Activated gamma-delta T cell (primary cell): Measurements from ENCODE around the gene FOXP1.

Source experiments
- DNase-seq: peaks from one replicate; lab custom pipeline; 2025; lab: John Stamatoyannopoulos, UW

FOXP1 gene

DNA sequence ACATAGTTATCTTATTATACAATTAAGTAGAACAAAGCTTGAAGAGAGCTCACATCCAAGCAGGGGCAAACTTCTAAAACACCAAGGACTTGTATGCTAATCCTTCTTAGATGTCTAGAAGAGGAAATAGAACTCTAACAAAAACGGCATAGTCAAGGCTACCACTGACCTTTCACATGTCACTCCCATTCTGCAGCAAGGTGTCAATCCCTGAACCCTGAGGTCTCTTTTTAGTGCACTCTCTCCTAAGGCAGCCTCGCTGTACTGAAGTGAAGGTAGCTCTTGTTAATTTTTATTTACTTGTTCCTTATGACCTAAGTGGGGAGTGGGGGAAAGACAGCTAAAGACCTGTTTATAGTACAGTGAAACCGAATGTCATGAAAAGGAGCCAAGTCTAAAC lies 506.5 kb downstream of the FOXP1 start:
- DNase-seq, result no peak

DNA sequence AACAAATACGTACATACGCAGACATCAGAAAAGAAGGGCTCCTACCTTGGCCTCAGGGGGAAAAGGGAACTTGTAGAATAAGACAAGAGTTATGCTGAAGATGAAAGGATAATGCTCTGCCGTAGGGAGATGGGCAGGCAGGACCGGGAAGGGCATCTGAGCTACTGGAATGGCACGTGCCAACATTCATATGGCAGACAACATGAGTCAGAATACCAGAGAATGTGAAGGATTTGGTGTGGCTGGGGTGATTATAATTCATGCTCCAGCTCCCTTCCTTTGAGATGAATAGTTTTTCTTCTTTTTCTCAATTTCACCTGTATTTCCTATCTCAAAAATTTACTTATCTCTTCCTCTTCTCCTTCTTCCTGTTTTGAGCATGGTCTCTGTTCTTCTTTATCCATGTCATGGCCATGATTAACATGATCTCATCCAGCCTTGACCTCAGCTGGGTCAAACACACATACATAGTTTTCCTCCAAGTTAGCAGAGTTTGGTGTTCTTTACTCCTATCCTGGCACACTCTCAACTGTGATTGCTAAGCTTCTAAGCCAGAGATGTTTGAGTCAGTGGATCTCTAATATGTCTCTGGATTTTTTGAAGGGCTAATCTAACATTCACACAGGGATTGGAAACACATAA lies 507.0 kb downstream of the FOXP1 start:
- no peak for DNase-seq

DNA sequence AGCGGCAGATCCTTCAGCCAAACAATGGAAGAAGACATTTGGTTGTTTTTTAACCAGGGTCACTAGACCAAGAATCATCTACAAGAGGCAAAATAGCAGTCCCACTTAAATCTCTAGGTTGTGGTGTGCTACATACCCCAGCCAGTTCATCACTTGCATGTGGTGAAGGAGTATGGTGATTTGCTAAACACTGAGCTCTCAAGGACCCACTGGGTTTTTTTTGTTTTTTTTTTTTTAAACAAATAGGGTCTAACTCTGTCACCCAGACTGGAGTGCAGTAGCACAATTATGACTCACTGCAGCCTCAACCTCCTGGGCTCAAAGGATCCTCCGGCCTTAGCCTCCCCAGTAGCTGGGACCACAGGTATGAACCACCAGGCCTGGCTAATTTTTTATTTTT lies 508.0 kb downstream of the FOXP1 start:
- no peak for DNase-seq

DNA sequence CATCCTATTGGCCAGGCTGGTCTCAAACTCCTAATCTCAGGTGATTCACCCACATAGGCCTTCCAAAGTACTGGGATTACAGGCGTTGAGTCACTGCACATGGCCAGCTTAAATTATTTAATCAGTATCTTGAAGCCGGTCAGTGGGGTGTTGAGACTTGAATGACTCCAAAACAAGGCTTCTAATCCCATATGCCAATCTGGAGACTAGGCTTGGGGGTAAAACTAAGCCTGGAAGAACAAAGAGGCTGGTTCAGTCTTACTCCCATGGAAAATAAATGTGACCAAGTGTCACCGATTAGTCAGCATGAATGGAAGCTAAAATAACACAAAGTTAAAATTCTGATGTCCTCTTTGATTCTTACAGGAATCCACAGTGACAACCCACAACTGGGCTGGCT lies 509.1 kb downstream of the FOXP1 start:
- no peak for DNase-seq

DNA sequence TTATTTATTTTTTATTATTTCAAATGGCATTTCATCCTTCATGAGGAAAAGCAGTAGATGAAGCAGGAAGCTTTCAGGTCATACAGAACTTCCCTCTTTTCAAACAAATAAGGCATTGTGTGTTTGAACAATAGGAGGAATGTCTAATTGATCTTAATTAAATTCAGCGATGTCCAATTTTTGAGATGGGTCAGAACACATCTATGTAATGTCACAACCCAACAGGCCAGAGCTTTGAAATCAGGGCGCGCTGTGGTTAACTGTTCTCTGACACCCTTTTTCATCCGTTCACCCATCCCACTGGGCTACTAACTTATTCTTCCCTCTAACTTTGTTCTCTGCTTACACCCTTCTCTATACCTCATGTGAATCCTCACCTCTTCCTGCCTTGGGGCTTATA lies 510.5 kb downstream of the FOXP1 start:
- no peak for DNase-seq

DNA sequence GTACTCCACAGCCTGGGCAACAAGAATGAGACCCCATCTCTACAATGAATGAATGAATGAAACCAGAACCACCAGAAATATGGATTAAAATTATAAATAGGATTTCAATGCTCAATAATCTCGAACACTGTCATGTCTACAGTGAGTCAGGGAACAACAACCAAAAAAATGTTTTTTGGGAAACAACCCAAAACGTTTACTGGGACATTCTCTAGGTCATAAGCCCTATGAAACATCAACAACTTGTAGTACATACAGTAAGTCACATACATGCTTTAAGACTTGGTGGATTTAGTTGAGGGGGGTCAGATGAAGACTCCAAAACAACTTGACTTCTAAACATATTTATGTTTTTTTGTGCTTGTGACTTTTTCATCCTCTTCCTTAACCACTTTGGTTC lies 511.2 kb downstream of the FOXP1 start:
- DNase-seq, result no peak

DNA sequence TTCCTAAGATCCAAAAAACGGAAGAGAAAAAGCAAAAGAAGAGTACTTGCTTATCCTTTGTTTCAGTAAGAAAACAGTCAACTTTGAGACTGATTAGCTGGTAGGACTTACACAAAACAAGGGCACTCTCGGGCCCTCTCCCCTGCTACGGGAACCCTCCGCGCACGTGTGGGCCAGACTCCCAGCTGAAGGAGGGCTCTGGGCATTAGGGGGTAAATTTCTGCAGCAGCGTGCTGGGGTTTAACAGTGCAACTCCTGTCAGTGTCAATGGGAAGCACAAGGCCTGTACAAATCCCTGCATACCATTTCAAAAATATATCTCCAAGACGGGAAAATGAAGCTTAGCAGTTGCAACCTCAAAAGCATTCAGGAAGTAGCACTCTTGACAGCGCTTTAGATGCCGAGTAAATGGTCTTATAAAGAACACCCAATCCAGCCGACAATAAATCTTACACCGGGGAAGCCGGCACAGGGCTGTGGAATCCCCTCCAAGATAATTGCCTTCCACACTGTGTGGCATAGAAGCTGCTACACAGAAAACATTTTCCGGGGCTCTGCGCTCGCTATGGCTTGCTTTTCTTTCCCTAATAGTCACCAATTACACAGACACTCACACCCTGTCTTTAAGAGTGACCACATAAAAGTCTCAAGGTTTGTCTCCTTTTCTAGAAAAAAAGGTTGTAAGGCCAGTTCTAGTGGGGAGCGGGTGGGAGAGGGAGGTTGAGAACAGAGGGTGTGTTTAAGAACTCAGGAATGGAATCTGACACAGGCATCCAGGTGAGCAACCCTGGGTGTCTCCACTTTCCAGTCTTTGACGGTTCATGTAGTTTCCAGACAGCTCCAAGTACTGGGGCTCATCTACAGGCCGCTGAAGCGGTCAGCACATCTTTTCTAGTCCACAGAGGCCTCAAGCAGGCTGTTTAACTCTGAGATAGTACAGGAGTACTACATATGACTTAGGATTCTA lies 512.7 kb downstream of the FOXP1 start:
- no peak for DNase-seq

DNA sequence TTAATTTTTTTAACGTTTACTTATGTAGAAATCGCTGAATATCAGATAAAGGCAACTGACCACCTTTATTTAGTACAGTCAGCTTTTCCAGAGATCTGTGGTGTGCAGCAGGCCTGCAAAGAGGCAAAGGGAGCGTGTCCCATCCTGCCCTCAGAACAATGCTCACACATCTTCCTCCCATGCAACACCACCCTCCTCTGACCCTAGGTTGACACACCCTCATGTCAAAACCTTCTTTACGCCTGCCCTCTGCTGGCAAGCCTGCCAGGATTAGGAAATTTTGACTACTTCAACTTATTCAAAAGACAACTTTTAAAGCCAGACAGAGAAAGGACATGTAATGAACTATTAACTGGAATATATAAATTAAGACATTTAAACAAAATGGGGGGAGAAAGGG lies 513.7 kb downstream of the FOXP1 start:
- DNase-seq, result no peak

DNA sequence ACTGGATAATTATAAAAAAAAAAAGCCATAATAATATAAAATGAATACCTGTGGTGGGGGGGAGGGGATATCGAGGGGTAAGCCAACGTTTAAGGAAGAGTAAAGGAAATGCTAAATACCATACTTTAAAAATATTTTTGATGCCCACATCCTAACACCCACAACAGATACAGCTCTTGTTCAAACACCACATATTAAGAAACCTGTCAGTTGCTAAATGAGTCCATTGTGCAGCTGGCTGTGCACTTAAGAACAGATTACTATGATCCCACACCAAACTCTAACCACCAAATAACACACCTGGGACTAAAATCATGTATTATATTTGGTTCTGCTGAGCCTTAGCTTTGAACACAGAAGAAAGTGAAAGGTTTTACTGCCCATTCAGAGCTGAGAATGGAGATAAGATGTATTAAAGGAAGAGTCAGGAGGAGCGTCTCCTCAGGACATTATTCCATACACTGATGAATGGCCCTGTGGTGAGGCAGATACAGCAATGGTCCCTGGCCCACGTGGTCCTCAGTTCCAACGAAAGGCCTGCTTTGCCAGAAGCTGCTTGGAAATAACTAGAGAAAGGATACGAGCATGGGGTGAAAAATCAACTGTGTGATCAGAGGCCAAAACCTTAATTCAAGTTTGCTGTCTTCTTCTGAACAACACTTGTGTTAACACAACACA lies 515.4 kb downstream of the FOXP1 start:
- no peak for DNase-seq

DNA sequence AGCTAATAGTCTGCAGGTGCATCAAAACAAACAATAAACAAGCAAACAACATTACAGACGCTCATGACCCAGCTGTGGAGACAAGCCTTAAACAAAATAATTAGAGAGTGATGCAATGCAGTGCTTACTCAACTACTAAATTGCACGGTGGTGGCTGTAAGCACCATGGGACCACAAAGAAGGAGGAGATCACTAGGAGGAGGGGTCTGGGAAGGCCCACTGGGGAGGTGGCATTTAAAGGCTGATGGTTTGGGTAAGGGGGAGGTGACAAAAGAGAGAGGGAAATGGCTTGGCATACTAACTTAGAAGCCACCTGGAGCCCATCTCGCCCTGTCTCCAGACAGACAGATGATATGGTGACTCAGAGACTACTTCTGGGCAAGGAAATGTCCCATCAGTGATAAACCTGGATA lies 516.7 kb downstream of the FOXP1 start:
- DNase-seq, result no peak

DNA sequence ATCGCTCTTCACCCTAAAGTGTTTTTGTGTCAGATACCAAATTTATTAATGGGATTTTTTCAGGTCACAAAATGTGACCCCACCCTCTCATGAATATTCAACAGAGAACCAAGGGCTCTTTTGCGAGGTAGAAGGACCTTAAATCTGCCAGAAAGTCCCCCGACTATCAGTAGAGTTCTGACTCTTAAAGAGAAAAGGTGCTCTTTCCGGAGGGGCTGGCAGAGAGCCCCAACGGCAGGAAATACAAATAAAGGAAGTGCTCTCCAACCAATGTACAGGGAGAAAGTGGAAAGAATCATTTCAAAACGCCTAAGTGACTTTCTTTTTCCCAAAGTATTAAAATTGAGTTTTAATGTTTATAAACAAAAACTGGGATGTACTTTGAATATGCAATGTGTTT lies 517.2 kb downstream of the FOXP1 start:
- no peak for DNase-seq

DNA sequence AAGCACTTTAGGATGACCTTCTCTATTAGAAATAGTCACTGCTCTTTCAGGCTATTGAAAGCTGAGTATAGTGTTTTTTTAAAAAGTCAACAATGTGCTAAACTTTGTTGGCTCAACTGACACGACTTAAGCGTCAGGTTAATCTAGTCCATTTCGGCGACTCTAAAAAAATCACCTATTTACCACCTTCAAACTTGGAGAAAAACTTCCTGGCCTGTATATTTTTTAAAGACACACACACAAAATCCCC lies 517.8 kb downstream of the FOXP1 start:
- DNase-seq, result no peak

DNA sequence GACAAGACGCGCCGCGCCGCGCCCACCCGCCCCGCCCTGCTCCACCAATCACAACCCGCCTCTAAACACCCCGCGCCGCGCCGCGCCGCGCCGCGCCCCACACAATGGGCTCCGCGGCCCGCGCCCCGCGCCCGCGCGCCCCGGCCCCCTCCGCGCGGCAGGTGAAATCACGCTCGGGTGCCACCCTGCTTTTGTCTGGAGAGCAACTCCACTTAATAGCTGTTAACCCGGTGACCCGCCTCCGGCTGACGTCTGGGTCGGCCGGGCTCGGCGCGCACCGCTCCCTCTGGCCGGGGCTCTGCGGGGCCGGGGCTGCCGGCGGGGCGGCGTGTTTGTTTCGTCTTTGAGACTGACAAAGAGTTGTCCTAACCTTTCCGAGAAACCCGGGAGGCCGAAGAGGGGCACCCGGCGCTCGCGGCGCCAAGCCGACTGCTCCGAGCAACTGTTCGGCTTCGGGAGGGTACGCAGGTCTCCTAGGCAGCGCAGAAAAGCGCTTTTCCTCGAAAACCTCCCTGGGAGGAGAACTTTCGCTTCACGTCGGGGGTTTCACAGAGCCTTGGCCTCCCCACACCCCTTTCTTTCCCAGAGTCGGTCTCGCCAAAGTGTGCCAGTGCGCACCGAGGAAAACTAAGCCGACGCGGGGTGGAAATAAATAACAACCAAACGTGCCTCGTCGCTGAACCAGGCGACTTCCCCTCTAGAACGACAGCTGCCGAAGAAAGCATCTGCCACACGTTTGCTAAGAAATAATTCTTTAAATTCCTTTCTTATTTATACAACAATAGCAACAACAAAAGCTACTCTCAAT lies 518.4 kb downstream of the FOXP1 start:
- peak; percentile 67 for DNase-seq

DNA sequence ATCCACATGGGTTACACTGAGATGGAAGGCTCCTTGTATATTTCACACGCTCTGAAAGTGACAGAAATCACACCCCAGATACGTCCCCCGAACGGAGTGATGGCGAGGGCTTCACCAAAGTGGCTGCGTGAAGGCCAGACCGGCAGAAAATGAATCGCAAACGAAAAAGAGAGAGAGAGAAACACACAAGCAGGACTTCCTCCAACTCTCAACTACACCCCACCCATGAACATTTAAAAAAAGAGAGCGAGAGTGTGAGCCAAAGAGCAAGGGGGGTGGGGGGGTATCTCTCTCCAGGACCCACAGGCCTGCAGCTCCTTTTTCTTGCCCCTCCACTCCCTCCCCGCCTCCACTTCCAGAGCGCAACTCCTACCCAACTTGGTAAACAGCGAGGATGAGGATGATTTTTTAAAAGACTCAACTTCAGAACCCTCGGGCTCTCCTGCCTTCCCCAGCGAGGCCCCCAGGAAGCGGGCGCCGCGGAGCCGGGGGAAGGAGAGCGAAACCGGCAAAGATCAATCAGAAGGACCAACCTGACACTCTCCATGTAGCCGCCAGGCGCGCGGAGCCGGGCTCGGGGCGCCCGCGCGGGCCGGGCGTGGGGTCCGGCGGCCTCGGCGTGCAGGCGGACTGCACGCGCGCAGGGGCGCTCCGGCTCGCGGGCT lies 519.1 kb downstream of the FOXP1 start:
- peak; percentile 67 for DNase-seq

DNA sequence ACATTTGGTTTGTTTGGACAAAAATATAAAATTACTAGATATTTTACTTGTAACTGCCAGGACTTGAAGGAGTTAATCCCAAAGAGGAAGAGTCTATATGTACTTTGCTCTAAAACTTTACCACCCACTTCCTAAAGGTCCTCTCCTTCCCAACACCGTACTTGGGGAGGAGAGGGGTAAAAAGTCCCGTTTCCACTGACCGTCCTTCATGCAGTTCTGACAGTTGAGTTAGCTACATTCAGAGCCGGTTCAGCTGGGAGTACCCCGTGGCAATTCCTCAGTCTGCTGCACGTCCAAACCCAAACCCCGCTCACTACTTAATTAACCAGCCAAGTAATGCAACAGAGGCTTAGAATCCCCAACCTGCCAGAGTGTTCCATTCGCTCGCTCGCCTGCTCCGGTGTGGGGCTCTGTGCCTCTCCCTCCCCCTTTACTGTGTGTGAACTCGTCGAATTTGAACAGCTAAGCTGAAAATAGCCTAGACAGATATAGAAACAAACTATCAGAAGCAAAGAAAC lies 519.7 kb downstream of the FOXP1 start:
- DNase-seq, result no peak

DNA sequence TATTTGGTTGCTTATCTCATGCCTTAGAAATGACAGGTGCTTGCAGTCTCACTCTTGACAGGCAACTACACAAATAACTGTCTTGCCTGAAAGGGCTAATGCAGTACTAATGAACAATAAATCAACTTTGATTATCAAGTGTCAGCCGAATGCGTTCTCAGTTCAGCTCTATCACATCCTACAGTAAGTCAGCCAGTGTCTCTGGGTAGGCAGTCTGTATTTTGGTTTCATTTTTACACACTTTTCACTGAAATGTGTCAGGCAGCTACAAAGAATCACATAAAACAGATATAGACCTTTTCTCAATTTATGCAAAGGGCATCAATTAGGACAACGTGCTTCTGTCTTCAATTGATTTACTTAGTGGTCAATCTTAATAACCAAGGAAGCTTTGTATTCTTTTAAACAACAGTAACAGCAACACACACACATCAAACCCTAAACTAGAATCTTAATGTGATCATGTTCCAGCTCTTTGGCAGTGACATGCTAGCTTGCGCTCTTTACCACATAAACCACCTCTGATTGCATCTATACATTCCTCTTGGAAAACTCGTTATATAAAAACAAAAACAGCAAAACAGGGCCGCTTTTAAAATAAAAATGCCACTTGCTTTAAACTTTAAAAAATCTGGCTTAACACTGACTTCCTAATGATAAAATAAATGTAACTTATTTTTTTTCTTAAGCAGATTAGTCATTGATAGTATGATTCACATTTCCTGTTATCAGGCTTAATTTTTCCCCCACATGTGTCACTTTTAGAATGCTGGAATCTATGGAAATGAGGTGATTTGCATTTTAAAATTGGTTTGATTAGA lies 520.4 kb downstream of the FOXP1 start:
- DNase-seq, result no peak

DNA sequence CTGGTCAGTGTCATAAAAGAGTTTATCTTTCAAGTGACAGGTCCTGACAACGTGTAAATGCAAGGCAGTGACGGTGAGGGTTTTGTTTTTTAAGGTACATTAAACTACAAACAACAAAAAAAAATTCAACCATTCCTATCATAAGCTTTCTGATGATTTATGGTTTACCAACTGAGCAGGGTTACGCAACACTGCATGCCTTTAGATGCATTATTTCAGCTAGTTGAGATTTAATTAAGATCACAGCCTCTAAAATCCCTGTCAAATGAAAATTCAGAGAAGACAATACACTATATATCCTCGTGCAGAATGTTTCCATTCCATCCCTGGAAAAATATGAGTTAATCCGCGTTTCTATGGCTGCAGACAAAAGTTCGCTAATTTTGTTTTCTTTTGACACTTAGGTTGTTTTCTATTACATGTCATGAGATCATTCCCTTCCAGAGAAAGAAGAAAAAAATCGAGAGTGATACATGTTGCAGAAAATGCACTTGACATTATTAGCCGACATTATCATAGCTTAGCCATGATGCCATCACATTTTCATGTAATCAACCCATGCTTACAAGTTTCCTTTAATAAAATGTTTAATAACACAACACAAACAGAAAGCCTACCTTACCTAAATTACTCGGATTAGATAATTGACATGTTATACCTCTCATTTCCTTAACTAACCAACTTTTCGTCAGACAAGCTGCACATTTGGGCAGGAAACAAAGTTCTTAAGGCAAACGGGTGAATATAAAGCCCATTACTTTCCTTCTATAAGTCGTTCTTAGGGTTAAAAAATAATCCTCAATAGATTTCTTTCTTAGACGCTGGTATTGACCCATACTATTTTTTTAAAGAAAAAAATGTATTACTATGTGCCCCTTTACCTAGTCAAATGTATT lies 521.2 kb downstream of the FOXP1 start:
- no peak for DNase-seq

DNA sequence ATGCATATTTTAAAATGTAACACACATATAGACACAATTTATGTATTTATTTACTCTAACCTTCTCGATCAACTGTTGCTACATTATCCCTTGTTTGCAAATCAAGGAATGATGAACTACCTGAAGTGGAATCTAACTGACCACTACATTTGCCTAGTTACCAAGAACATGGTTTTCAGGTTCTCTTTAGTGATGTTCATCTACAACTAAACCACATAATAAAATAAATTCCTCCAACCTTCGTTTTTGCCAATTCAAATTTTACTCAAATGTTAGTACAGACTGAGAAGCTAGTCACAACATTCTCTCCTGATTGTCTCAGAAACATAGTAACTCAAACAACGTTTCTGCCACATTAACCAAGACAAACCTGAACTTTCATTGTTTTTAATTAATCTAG lies 521.9 kb downstream of the FOXP1 start:
- DNase-seq, result no peak

DNA sequence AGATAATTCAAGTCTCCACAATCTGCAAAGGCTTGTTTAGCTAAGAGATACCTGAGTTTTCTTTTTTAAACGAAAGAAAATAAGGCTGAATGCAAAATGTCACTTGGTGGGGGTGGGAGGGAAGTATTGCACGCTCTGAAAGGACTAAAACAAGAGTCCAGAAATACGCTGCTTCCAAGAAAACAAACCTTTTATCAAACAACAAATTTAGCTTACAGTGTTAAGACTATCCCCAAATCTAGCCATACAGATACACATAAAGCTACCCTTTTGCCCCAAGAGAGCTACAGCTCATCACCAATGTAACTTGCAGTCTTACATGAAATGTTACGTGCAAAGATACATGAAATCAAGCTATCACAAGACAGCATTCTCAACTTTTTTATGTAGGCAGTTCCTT lies 522.5 kb downstream of the FOXP1 start:
- DNase-seq, result no peak

DNA sequence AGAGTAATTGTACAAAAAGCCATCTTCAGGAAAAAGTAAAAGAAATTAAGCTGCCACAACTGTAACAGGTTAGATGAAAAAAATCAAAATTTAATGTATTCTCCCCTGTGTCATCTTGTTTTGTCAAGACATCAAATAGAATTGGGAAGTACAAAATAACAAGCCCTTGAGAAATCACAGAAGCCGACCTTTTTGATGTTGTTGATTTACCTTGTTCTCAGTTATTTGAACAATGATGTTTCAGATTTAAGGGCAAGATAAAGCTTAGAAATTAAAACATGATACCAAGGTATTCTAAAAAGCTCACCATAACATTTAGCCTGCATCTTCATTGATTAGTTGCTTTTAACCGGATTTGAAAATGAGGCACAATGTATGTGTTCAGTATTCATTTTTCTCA lies 523.0 kb downstream of the FOXP1 start:
- DNase-seq, result no peak
